HG03095 (cell line): ENCODE data around the gene PACC1.
A peak's percentile ranks its signal among the peaks of the same experiment; 100 is the strongest.
"Not testable (repeated sequence)": the region's sequence is repeated elsewhere in the genome, so short reads cannot be mapped to it uniquely, and the experiment has no call there.

Source experiments
- ATAC-seq: cut with Tn5 transposase; IDR thresholded peaks from one replicate; pipeline ENCODE4 v1.9.1; 2021; ENCODE audit warnings: moderate library complexity; ENCODE audit not compliant: unreplicated experiment

The PACC1 gene

GRCh38 chr1:212397171-212397570 lies 17.5 kb downstream of the PACC1 start:
- no peak for ATAC-seq

- ATAC-seq, result no peak
Measured at GRCh38 chr1:212396638-212397037, 18.0 kb downstream of the PACC1 start.

- not testable (repeated sequence) for ATAC-seq
Measured at GRCh38 chr1:212395678-212396437, 18.8 kb downstream of the PACC1 start.

- ATAC-seq, result no peak
Measured at GRCh38 chr1:212388985-212389716, 25.5 kb downstream of the PACC1 start.

- no peak for ATAC-seq
Measured at GRCh38 chr1:212386029-212386428, 28.7 kb downstream of the PACC1 start.

- no peak for ATAC-seq
Measured at GRCh38 chr1:212381397-212382035, 33.2 kb downstream of the PACC1 start.

GRCh38 chr1:212379366-212379765 lies 35.3 kb downstream of the PACC1 start:
- ATAC-seq, result no peak

GRCh38 chr1:212377644-212378043 lies 37.0 kb downstream of the PACC1 start:
- no peak for ATAC-seq

- no peak for ATAC-seq
Measured at GRCh38 chr1:212375986-212376385, 38.7 kb downstream of the PACC1 start.

GRCh38 chr1:212368073-212368484 lies 46.6 kb downstream of the PACC1 start:
- ATAC-seq, result peak; percentile 74

GRCh38 chr1:212367474-212368072 lies 47.1 kb downstream of the PACC1 start:
- ATAC-seq, result no peak

- no peak for ATAC-seq
Measured at GRCh38 chr1:212366901-212367300, 47.8 kb downstream of the PACC1 start.

GRCh38 chr1:212364985-212365384 lies 49.7 kb downstream of the PACC1 start:
- no peak for ATAC-seq

- ATAC-seq, result no peak
Measured at GRCh38 chr1:212359794-212360479, 54.7 kb downstream of the PACC1 start.

GRCh38 chr1:212355230-212355969 lies 59.3 kb downstream of the PACC1 start:
- ATAC-seq, result no peak

- no peak for ATAC-seq
Measured at GRCh38 chr1:212354464-212354863, 60.2 kb downstream of the PACC1 start.

- no peak for ATAC-seq
Measured at GRCh38 chr1:212353181-212353580, 61.5 kb downstream of the PACC1 start.

- no peak for ATAC-seq
Measured at GRCh38 chr1:212351588-212352362, 62.9 kb downstream of the PACC1 start.

- ATAC-seq, result no peak
Measured at GRCh38 chr1:212346601-212347000, 68.1 kb downstream of the PACC1 start.
